Nephron (organoid): ENCODE data around the gene CNOT10.

Experiments
- H3K27ac Mint-ChIP-seq, 3 experiments: 2 replicates each; pipeline ENCODE4 v1.8.0; 2020; ENCODE audit warnings: mixed read lengths in 3 of 3, mild to moderate bottlenecking in 2 of 3, moderate library complexity in 1 of 3
- H3K27me3 Mint-ChIP-seq: 2 replicates; pipeline ENCODE4 v1.8.0; 2021; ENCODE audit warnings: low read depth, mild to moderate bottlenecking, moderate library complexity, mixed read lengths
- H3K36me3 Mint-ChIP-seq: 2 replicates; pipeline ENCODE4 v1.8.0; 2020; ENCODE audit warnings: low read depth, mixed read lengths
- H3K4me1 Mint-ChIP-seq: 2 replicates; pipeline ENCODE4 v1.8.0; 2020; ENCODE audit warnings: mixed read lengths
- H3K4me3 Mint-ChIP-seq, 3 experiments: 2 replicates each; pipeline ENCODE4 v1.8.0; 2020; ENCODE audit warnings: mild to moderate bottlenecking in 3 of 3, mixed read lengths in 3 of 3, moderate library complexity in 2 of 3
- H3K9me3 Mint-ChIP-seq: 2 replicates; pipeline ENCODE4 v1.8.0; 2020; ENCODE audit warnings: mixed read lengths
- TF ChIP-seq, protein P1 (sequence below), 3 experiments: fragments of 200-600 bp; sonication (generic); IDR thresholded peaks; one replicate each; pipeline ENCODE4 v1.5.0; 2021; ENCODE audit warnings: antibody characterized with exemption in 3 of 3; ENCODE audit not compliant: unreplicated experiment in 3 of 3

The CNOT10 gene

DNA sequence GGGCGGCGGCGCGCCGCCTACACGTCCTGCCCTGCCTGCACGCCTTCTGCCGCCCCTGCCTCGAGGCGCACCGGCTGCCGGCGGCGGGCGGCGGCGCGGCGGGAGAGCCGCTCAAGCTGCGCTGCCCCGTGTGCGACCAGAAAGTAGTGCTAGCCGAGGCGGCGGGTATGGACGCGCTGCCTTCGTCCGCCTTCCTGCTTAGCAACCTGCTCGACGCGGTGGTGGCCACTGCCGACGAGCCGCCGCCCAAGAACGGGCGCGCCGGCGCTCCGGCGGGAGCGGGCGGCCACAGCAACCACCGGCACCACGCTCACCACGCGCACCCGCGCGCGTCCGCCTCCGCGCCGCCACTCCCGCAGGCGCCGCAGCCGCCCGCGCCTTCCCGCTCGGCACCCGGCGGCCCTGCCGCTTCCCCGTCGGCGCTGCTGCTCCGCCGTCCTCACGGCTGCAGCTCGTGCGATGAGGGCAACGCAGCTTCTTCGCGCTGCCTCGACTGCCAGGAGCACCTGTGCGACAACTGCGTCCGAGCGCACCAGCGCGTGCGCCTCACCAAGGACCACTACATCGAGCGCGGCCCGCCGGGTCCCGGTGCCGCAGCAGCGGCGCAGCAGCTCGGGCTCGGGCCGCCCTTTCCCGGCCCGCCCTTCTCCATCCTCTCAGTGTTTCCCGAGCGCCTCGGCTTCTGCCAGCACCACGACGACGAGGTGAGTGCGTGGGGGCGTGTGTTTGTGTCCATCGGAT lies 133.4 kb downstream of the CNOT10 start:
- TF ChIP-seq, protein P1, sequence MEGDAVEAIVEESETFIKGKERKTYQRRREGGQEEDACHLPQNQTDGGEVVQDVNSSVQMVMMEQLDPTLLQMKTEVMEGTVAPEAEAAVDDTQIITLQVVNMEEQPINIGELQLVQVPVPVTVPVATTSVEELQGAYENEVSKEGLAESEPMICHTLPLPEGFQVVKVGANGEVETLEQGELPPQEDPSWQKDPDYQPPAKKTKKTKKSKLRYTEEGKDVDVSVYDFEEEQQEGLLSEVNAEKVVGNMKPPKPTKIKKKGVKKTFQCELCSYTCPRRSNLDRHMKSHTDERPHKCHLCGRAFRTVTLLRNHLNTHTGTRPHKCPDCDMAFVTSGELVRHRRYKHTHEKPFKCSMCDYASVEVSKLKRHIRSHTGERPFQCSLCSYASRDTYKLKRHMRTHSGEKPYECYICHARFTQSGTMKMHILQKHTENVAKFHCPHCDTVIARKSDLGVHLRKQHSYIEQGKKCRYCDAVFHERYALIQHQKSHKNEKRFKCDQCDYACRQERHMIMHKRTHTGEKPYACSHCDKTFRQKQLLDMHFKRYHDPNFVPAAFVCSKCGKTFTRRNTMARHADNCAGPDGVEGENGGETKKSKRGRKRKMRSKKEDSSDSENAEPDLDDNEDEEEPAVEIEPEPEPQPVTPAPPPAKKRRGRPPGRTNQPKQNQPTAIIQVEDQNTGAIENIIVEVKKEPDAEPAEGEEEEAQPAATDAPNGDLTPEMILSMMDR (IDR thresholded peaks at IDR 0.05; ENCODE audit: unreplicated experiment in 3 of 3) = no peak
- Mint-ChIP-seq H3K27me3 (peaks cover 92% of the 10 kb centered on the region), H3K36me3 (peaks cover 3% of the 10 kb centered on the region)

DNA sequence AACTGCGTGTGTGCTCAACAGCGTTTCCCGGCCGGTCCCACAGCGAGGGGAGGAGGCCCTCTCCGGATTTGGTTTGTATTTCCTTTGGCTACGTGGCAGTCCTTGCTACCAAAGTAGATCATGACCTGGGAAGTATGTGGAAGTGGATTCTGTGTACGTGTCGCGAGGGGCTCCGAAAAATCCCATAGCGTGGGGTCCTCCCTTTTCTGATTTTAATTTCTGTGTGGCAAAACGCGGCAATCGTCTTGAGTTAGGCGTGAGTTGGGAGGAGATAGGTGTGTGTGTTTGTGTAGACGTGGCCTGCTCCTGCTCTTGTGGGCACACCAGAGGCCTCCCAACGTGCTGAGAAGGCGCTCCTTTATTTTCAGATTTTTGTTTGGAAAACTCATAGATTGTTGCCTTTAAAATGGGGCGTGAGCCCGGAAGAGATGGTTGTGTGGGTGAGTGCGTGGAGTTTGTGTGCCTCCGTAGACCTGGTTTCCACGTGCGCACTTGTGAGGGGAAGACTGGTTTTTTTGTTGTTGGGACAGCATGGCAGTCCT lies 134.1 kb downstream of the CNOT10 start:
- Mint-ChIP-seq H3K4me3 (peak overlapping the region; percentile 83 to 88 (median 85)), H3K27me3 (peaks cover 95% of the 10 kb centered on the region), H3K9me3 (peaks cover 5% of the 10 kb centered on the region), H3K36me3 (peaks cover 5% of the 10 kb centered on the region), H3K27ac (peak overlapping the region; percentile 28 to 66 (median 34)), H3K4me1 (peaks cover 21% of the 10 kb centered on the region)
- TF ChIP-seq, protein P1 (IDR thresholded peaks at IDR 0.05; ENCODE audit: unreplicated experiment in 3 of 3) = no peak

More for the DNA sequence above, 133.4 kb downstream of the CNOT10 start:
- H3K4me1 Mint-ChIP-seq = peaks cover 21% of the 10 kb centered on the region
- H3K27ac Mint-ChIP-seq = peak overlapping the region; percentile 28 to 86 (median 34)
- H3K4me3 Mint-ChIP-seq = peak overlapping the region; percentile 85 to 88 (median 87)
- H3K9me3 Mint-ChIP-seq = peaks cover 5% of the 10 kb centered on the region

DNA sequence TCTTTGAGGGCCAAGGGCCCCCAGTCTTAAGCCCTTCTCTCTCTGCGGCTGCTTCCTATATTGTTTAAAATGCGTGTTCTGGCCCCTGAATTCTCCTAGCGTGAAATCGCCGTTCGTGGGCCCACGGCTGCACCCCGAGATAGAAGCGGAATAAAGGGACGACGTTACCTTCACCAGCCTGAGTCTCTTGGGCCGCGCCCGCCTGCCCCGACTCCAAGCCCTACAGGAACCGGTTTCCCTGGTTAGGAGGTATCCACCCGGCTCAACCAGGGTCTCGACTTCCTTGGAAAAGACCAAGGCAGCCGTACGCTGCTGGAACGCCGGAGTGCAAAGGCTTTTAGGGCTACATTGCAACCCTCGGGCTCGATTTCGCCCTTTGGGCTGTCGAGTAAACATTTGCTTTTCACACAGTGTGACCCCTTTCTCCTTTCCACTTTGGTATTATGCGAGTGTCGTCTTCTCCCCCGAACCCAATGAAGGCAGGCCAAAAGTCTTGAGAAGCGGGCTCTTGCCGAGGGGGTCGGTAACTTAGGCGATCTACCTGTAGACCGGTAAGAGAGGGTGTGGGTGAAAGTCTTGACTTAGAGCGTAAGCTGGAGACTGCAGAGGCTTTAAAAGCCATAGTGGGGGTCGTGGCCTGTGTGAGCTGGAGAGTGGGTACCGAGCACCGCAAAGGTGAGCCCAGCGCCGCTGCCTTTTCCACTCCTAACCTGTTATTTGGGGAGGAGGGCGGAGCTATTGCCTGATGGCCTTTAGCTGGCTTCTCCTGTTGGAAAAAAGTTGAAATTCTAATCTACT lies 134.8 kb downstream of the CNOT10 start:
- H3K27ac Mint-ChIP-seq = peak overlapping the region; percentile 28 to 74 (median 66)
- peaks cover 21% of the 10 kb centered on the region for H3K4me1 Mint-ChIP-seq
- peaks cover 95% of the 10 kb centered on the region for H3K27me3 Mint-ChIP-seq
- H3K9me3 Mint-ChIP-seq = peaks cover 5% of the 10 kb centered on the region
- TF ChIP-seq, protein P1 (IDR thresholded peaks at IDR 0.05; ENCODE audit: unreplicated experiment in 3 of 3) = no peak
- peak overlapping the region; percentile 83 to 88 (median 85) for H3K4me3 Mint-ChIP-seq
- peaks cover 5% of the 10 kb centered on the region for H3K36me3 Mint-ChIP-seq

DNA sequence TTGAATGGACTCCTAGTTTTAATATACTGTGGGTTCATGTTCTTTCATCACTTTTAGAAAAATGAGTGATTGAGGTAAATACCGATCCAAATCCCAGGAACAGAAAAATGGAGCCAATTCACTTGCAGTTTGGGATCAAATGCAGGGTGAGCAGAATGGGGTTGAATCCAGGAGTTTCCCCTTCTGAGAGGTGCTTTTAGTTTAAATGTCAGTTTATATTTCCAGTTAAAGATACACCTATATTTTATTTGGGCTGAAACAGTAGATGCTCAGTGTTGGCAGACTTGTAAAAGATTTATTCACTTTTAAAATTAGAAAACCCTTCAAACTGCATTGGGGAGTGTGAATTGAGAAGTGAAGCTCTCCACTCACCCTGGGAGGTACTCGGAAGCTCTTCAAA lies 135.4 kb downstream of the CNOT10 start:
- peak overlapping the region; percentile 83 to 88 (median 85) for H3K4me3 Mint-ChIP-seq
- peaks cover 5% of the 10 kb centered on the region for H3K9me3 Mint-ChIP-seq
- H3K4me1 Mint-ChIP-seq = peaks cover 18% of the 10 kb centered on the region
- peaks cover 5% of the 10 kb centered on the region for H3K36me3 Mint-ChIP-seq
- TF ChIP-seq, protein P1 (IDR thresholded peaks at IDR 0.05; ENCODE audit: unreplicated experiment in 3 of 3) = no peak
- H3K27ac Mint-ChIP-seq = peak overlapping the region in 2 of 3 experiments; percentile 66 to 74
- peaks cover 95% of the 10 kb centered on the region for H3K27me3 Mint-ChIP-seq

DNA sequence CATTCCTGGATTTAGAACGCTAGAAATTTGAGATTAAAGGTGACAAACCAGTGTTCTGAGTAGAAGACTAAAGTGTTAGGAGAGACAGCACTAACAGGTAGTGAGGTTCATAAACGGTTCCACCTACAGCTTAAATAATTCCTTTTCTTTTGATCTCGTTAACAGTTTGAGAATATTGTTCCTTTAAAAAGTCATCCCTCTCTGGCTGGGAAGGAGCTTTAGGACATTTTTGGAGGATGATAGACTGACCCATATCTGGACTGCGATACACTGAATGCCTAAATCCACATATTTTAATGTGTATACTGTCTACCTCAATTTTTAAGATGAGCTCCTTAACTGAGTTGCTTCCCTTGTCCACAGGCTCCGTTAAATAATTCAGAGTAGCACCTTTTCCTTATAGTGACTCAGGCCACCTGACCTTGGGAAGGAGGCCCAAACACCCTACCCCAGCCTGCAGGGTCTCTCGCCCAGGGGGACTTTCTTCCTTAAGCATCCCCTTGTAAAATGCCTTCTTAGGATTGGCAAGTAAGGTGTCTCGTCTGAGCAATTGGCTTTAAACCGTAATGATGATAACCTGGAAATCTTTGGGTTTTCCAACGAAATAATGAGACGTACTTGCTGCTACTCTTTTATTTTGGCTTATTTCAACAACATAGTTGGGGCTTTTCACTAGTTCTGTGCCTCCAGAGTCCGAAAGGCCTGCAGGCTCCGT lies 136.1 kb downstream of the CNOT10 start:
- Mint-ChIP-seq H3K27ac (peak overlapping the region in 2 of 3 experiments; percentile 51 to 52), H3K4me1 (peaks cover 11% of the 10 kb centered on the region), H3K4me3 (peak overlapping the region; percentile 71 to 88 (median 83)), H3K27me3 (peaks cover 94% of the 10 kb centered on the region), H3K9me3 (peaks cover 5% of the 10 kb centered on the region), H3K36me3 (peaks cover 5% of the 10 kb centered on the region)
- TF ChIP-seq, protein P1 (IDR thresholded peaks at IDR 0.05; ENCODE audit: unreplicated experiment in 3 of 3) = no peak
